Measurements from ENCODE around the gene GLDN.

GRCh38 chr15:51298620-51299019 is 42.8 kb upstream of the GLDN start:
- TF ChIP-seq EZH2 (IDR thresholded peaks at IDR 0.05; ENCODE audit: low read length, unreplicated experiment), result no peak
- TF ChIP-seq CTCF (conservative IDR thresholded peaks at IDR 0.05; ENCODE audit: low read depth, low read length), result no peak
- no peak for TF ChIP-seq EZH2phosphoT487 (IDR thresholded peaks at IDR 0.05; ENCODE audit: borderline replicate concordance, low read length)
